GM19035 (cell line): ENCODE data around the gene OCA2.
"Not testable (repeated sequence)": the region's sequence is repeated elsewhere in the genome, so short reads cannot be mapped to it uniquely, and the experiment has no call there.

ENCODE experiments used
- ATAC-seq: cut with Tn5 transposase; IDR thresholded peaks from one replicate; pipeline ENCODE4 v1.9.1; 2021; ENCODE audit not compliant: unreplicated experiment

Gene OCA2

DNA sequence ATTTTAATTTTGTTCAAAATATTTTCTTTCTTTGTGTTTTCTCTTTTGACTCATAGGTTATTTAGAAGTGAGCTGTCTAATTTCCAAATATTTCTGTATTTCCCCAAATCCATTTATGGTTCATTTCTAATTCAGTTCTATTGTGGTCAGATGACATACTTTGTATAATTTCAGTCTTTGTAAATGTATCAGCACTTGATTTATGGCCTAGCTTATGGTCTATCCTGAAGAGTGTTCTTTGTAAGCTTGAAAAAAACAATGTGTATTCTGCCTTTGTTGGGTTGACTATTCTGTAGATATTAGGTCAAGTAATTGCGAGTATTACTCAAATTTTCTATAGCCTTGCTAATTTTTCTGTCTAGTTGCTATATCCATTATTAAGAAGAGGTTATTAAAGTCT, 311.2 kb downstream of the OCA2 start:
- no peak for ATAC-seq

DNA sequence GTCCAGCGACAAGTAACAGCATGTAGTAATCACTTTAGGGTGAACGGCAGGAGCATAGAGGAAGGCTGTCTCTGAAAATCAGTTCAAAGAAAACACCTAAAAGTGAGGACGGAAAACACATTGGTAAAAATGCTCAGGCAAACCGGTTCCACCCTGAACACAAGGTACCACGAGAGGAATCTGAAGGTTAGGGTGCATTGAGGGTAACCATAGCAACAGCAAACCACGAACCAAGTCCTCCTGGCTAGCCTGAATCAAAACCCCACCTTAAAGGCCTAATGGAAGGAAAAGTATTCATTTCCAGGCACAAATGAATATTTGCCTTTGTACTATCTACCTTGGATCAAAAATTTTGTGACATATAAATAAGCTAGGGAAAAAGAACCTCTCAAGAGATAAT, 315.0 kb downstream of the OCA2 start:
- ATAC-seq, result no peak

DNA sequence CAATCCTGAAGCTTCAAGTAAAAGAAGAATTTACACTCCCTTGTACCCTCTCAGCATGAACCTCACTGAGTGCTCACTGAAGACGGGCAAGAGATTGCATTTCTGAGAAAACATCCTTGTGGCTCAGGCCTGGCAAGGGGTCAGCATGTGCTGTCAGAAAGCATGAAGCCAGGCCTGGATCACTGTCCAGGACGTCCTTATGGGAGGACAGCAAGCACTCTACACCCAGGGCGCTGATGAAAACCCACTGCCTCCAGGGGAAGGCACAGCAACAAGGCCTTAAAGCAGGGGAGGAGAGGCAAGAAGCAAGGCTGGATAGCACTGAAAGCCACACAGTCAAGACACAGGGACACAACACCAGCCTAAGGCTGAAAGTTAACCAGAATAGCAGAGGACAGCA, 315.4 kb downstream of the OCA2 start:
- ATAC-seq, result no peak

DNA sequence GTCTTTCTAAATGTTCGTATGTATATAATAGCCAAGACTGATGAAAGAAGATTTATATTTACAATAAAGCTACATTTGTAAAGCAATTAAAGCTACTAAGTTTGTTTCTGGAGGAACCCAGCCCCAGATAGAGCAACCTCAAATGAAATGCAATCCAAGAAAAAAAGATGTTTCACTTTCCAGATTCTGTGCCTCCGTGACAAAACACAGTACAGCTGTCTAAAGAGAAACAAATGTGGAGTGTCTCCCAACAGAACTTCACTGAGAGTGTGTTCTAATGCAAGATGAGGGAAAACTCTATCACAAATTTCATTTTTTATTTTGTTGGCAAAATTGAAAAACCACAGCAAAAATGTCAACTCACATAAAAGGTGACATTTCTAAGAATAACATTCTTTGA, 317.0 kb downstream of the OCA2 start:
- ATAC-seq, result no peak

DNA sequence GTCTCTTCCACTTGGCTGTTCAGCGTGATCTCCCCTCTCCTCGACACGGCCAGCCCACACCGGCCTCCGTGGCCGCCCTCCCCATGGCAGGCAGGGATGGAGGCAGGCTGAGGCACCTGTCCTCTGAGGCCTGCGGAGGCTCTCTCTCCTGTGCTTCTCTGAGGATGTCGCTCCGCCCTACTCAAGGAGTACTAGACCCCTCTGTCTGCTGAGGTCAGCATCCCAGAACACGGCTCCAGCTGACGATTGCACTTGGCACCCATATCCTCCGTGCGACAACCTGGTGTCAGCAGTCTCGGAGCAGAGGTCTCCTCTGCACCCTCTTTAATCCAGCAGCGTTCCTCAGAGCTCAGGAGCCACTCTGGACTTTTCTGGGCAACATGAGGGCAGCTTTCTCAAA, 322.6 kb downstream of the OCA2 start:
- no peak for ATAC-seq

DNA sequence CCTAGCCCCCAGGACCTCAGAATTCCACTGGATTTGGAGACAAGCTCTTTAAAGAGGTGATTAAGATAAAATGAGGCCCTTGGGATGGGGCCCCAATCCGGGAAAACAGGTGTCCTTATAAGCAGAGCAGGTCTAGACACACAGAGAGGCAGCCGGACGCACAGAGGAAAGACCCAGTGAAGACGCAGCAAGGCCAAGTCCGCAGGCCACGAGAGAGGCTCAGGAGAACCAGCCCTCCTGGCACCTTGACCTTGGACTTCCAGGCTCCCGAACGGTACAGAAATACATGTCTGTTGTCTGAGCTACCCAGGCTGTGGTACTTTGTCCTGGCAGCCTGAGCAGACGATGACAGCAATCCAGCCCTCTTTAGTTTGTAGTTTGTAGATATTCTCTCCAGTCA, 324.5 kb downstream of the OCA2 start:
- ATAC-seq, result no peak

DNA sequence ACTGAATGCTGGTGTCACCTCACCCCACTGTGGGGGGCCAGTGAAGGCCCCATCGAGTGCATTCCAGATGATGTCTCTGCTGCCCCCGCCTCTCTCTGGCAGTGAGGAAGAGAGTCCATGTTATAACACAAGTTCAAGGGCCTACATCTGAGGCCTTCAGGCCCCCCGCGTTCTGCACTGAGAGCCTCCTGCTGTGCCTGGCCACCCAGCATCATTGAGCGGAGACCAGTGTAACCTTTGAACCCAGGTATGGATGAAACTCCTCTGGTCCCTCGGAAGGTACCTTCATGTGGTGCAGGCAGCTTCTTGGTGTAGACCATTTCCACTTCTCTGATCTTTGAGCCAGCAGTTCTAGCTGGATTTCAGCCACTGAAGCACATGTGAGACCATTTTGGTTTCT, 324.9 kb downstream of the OCA2 start:
- ATAC-seq, result no peak

DNA sequence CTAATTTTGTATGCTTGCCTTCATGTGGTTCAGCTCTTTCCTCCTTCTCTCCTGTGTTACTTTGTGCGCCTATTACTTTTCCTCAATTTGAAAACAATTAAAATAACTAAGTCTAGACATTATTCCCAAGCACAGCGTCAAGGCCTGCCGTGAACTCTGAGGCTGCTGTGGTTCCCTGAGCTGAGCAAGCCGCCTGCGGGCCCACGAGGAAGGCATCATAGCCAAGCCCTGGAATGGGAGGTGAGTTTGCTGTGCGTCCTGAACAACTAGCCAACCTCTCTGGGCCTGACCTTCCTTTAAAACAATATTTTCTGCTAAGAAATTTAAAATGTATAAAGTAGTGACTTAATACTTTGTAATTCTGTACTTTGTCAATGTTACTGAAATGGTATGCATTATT, 327.2 kb downstream of the OCA2 start:
- ATAC-seq, result no peak

DNA sequence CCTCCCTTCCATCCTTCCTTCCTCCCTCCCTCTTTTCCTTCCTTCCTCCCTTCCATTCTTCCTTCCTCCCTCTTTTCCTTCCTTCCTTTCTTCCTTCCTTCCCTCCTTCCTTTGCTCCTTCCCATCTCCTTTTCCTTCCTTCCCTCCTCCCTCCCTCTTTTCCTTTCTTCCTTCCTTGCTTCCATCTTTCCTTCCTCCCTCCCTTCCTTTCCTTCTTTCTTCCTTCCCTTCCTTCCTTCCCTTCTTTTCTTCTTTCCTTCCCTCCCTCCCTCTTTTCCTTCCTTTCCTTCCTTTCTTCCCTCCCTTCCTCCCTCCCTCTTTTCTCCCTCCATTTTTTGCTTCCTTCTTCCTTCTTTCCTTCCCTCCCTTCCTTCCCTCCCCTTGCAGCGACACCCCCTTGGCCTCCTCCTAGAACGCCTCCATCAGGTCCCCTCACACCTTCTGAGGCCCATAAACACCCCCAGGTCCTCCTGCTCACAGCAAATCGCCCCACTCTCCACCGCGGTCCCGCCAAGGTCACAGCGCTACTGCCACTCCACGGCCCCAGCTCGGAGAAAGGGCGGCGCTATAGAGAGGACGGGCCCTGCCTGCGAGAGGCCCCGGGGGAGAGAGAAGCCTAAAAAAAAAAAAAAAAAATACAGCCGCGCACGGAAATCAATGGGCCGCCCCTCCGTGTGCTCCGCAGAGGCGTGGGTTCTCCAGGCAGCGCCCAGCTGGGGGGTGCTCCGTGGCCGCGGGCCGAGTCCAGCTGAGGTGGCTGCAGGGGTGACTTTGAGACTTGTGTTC, 328.2 kb downstream of the OCA2 start:
- ATAC-seq, result no peak

DNA sequence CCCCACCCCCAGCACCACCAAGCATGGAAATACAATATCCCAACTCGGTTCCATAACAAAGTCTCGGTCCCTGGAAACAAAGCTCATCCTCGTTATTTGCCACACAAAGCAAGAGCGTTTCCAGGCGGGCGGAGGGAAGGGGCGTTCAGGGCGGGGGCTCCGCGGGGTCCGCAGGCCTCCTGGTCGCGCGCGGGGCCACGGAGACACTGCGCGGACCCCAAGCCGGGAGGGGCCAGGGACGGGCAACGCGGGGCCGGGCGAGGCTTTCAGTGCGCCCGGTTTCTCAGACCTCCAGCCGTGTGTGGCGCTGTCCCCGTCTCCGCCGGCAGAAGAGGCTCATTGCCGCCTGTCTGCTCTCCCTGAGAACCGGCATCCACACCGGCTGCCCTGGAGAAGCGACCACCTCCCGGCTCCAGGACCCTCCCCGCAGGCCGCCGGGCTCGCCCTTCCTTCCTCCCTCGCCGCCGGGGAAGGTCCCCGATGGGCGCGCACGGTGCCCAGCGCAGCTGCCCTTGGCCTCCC, 329.0 kb downstream of the OCA2 start:
- no peak for ATAC-seq

DNA sequence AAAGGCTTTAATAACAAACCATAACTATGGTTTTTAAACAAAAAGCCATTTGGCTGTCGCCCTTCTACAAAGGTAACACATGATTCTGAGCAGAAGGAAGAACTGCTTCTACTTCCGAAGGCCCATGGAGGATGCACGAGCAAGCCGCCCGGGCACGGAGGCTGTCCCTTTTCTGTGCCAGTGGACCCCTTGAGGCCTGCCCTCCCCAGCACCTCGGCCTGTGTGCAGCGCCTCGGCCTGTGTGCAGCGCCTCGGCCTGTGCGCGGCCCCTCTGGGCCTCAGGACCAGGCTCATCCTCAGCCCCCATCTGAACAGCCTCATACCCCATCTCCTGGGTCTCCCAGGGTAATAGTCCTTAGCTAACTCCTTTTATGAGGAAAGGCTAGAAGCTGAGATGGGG, 329.5 kb downstream of the OCA2 start:
- ATAC-seq, result no peak

DNA sequence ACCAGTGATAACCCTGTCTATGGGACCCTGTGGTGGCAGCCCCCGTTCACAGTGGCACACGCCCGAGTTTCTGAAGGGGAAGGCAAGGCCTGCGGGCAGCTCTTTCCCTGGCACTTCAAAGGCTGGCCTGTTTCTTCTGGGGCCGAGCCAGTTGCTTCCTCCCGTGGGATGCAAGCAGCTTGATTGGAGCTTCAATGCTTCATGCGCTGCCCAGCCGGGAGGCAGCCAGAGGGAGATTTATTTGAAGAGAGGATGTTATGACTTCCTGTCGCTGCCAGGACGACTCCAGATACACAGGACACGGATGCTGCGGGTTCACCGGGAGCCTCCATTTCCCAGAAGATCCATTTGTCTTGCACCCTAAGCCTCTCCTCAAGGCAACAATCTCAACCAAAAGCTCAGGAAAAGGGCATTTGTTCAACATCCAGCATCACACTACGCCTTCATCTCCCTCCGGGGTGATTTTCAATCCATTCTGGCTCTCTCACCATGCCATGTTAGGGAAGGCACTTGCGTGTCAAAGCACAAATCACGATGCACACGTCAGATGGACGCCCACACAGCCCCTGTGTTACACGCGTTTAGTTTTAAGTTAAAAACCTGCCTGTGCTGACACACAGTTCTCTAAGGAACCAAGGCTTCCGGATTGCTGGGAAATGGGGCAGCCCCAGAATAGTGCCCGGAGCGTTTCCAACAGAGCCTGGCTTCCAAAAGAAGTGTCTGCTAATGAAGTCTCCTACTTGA, 330.2 kb downstream of the OCA2 start:
- ATAC-seq, result no peak

DNA sequence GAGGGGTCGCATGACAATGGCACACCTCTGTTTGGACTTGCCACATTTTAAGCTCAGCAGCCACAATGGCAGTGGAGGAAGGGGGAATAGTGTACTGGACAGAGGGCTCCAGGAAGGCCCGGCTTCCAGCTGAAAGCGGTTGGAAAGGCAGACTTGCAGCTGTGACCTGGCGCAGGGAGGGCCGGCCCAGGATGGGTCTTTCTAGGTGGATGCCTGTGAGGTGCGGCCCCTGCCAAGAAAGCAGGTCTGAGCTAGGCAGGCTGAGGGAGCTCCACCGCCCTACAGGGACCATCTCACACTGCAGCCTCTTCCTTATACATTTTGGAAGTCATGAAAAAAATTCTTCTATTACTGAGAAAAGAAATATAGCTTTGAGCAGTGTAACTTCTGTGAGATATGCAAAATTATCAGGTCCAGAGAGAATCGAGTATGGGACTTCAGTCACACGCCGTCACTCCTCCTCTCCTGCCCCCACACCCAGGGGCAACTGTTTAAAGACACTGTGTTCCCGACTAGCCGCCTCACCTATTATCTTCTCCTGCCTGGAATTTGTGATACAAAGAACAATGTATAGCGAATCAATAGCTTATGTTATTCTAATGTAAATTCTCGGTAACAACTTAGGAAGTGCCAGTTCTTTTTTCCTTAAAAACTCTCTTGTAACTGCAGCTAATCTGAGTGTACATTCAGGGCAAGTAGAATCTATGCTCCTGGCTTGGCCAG, 331.0 kb downstream of the OCA2 start:
- no peak for ATAC-seq

DNA sequence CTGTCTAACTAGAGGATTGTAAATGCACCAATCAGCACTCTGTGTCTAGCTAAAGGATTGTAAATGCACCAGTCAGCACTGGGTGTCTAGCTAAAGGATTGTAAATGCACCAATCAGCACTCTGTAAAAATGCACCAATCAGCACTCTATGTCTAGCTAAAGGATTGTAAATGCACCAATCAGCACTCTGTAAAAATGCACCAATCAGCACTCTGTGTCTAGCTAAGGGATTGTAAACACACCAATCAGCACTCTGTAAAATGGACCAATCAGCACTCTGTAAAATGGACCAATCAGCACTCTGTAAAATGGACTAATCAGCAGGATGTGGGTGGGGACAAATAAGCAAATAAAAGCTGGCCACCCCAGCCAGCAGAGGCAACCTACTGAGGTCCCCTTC, 331.7 kb downstream of the OCA2 start:
- ATAC-seq, result not testable (repeated sequence)

DNA sequence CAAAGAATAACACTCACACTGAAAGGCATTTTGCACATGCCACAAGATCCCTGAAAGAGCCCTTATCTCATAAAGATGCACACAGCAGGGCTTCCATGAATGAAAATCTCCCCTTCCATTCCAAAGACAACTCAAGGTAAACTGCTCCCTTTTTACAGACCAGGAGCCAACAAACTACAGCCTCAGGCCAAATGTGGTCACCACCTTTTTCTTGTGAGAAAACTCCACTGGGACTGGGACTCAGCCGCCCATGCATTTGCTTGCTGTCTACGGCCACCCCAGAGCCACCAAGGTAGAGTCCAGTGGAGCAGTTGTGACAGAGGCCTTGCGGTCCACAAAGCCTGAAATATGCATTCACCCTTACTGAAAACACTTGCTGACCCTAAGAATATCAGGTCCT, 334.8 kb downstream of the OCA2 start:
- no peak for ATAC-seq

DNA sequence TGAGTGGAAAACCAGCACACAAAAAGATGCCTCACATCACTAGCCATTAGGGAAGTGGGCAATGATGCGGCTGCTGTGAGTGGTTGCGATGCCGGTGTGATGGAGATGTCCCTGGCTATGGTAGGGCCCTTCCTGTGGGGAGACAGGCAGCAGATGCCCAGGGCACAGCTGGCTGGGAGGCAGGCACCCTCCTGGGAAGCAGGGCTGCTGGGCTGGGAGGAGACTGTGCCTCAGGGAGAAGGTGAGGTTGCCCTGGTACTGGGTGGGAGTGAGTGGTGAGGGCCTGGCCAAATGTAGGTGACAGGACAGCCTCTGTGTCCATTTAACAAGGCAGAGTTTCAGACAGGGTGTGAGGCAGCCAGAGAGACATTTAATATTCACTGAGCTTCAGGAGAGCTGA, 335.6 kb downstream of the OCA2 start:
- no peak for ATAC-seq

DNA sequence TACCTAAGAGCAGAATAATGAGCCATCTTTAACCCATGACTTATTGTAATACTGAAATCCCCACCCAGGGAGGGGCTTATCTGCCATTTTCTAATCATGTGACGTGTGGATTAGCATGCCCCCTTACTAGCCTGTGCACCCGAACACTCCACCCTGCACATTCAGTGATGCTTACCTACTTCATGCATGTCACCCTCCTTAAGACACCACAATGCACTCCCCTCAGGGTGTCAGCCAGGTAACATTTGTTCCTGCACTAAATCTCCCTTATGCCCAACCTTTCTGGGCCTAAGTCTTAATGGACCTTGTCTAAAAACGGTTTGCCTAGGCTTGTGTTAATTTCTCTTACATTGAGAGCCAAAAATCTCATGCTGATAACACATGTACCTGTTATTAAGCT, 336.6 kb downstream of the OCA2 start:
- no peak for ATAC-seq

DNA sequence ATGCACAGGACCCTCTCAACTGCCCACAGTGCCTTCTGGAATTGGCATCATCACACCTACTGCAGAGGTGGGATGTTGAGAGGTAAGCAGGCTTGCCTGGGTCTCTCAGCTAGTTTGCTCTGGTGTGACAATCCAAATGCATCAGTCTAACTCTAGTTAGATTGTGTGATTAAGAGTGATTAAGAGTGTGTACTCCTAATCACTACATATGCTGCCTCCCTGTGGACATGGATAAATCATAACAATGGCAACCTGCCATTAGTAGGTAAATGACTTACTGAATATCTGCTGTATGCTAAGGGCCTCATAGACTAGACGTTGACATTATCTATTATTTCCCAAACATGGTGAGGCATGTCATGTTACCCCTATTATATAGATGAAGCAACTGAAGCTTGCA, 342.1 kb downstream of the OCA2 start:
- ATAC-seq, result no peak

DNA sequence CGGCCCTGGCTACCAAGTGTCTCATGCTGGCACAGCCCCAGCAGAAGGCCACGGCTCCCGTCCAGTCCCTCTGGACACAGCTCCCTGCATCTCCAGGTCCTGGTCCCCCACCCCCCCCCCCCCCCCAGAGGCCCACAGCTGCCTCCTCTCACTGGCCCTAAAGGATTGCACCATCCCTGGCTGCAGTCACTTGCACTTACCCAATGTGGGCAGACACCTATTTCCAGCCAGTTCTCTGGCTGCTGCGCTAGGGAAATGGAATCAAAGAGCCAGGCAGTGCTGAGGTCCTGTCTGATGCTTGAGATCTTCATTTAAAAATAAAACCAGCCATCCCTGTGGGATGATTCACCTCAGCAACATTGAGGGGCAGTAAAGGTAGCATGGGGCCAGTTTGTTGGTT, 346.4 kb downstream of the OCA2 start:
- ATAC-seq, result no peak

DNA sequence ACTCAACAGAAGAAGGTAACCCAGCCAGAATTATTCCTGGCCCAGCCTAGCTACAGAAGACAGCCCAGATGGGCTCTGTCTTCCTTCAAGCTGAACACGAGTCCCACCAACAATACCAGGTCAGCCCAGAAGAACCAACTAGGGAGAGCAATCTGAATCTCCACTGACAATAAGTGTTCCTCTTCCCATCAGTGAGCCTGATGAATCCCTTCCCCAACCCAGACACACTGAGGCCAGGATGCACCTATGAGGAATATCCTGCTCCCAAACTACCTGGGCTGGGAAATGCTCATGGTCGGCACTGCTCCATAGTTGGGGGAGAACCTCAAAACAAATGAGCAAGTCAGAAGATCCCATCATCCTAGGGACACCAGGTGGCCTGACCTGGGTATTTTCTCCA, 351.1 kb downstream of the OCA2 start:
- ATAC-seq, result no peak

DNA sequence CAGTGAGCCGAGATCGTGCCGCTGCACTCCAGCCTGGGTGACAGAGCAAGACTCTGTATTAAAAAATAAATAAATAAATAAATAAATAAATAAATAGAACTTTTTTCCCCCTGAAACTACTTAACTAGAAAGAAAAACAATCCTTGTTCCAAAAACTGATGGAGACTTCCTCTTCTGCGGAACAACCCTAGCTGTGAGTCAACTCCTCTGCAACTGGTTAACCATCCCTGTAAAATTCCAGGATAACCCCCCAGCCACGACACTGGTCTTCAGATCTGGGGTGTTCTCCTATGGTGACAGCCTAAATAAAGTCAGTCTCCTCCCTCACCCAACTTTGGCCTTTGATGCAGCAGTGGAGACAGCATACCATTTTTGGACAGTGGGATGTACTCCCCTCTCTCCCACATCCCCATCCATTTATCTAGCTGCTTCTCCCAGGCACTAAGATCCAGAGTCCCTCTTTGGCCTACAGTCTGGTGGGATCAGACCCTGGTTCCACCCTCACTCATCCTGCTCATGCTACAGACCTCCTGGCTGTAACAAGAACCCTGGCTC, 352.6 kb downstream of the OCA2 start:
- ATAC-seq, result no peak

DNA sequence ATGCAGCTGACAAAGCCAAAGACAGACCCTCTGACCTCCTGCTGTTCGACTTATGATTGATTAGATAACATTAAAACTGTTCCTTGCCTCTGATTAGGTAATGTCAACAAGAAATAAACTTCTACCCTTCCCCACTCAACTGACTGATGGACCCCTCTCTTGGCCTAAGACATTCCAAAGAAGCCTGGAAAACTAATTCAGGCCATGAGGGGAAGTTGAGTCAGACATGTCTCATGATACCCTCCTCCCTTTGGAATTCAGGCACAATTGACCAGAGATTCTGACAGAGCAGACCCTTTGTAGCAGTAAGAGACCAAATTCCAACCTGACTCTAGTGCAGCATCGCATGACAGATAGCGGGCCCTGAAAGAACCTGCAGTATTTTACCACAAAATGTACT, 354.5 kb downstream of the OCA2 start:
- ATAC-seq, result no peak
